ENCODE measurements around the gene MARK1. TPM values are rescaled to one million over a fixed set of nuclear protein-coding genes. Genes with fewer than 3 reads are reported as not detected.

Gene MARK1
- total RNA-seq, 1 experiment from 2014 or later, result 17.8 TPM

GRCh38 chr1:220681220-220681880, 153.4 kb downstream of the MARK1 start:
- H2BK120ac ChIP-seq (ENCODE audit: low read depth, low read length, poor library complexity, severe bottlenecking), result no peak overlapping the region
- H4K91ac ChIP-seq (ENCODE audit: insufficient read length, low read depth, low read length), result no peak overlapping the region
- H3K9ac ChIP-seq (ENCODE audit: extremely low read depth, insufficient read length, low read length), result no peak overlapping the region
- no peaks in the 10 kb centered on the region for H3K4me1 ChIP-seq (ENCODE audit: insufficient read depth, low read length)
- DNase-seq, result no peak
- no peaks in the 10 kb centered on the region; the same call in none of the 2 replicates for H3K27me3 Mint-ChIP-seq (ENCODE audit: low read depth)
- H3K56ac ChIP-seq (ENCODE audit: insufficient read length, low read depth, low read length), result no peak overlapping the region
- H2AK5ac ChIP-seq (ENCODE audit: insufficient read length, low read length), result no peak overlapping the region
- no peak overlapping the region for H2BK20ac ChIP-seq (ENCODE audit: low read depth, low read length, poor library complexity, severe bottlenecking)
- no peaks in the 10 kb centered on the region for H3K9me3 ChIP-seq (ENCODE audit: control insufficient read depth, low read depth, low read length)
- no peak overlapping the region for H3K27ac Mint-ChIP-seq
- no peak overlapping the region for H4K5ac ChIP-seq (ENCODE audit: insufficient read length, low read depth, low read length)
- H3T11ph ChIP-seq (ENCODE audit: low read length), result no peak overlapping the region
- H3K79me2 ChIP-seq (ENCODE audit: insufficient read depth, low read length), result no peaks in the 10 kb centered on the region
- H3K4me3 Mint-ChIP-seq, result no peak overlapping the region
- H2BK5ac ChIP-seq (ENCODE audit: insufficient read length, low read length), result no peak overlapping the region
- TF ChIP-seq CTCF (conservative IDR thresholded peaks at IDR 0.05), result no peak
- WGBS (ENCODE audit: extremely low coverage, insufficient read length, low lambda C conversion rate), result 100% methylated on average over 1 of the region's 10 CpGs
- no peaks in the 10 kb centered on the region for H4K20me1 ChIP-seq (ENCODE audit: control insufficient read depth, insufficient read depth, insufficient read length)
- no peak overlapping the region for H2AFZ ChIP-seq (ENCODE audit: low read length)
- H3K14ac ChIP-seq (ENCODE audit: insufficient read depth, low read length), result no peak overlapping the region
- H3K9me3 Mint-ChIP-seq, result no peaks in the 10 kb centered on the region
- 0 out of 7 replicates have a peak, but pooled peaks cover 0 to 1% (median 0%) of the 10 kb centered on the region in 3 experiments for H3K36me3 Mint-ChIP-seq (ENCODE audit: insufficient read depth in 1 of 3, low read depth in 3 of 3)
- H3K4ac ChIP-seq (ENCODE audit: low read depth, low read length), result no peak overlapping the region
- H3K27ac ChIP-seq (ENCODE audit: insufficient read length, low read depth, low read length), result no peak overlapping the region
- H4K8ac ChIP-seq (replicated peaks; ENCODE audit: insufficient read length, low read depth, low read length), result no peak overlapping the region
- H3K4me2 ChIP-seq (ENCODE audit: insufficient read depth, insufficient read length, low read length), result no peak overlapping the region
- H2BK12ac ChIP-seq (ENCODE audit: insufficient read length, low read depth, low read length), result no peak overlapping the region
- H3K23ac ChIP-seq (ENCODE audit: insufficient read length, low read depth, low read length), result no peak overlapping the region
- H3K23me2 ChIP-seq (ENCODE audit: insufficient read length, low read depth, low read length, poor library complexity, severe bottlenecking), result no peaks in the 10 kb centered on the region
- H2BK15ac ChIP-seq (ENCODE audit: low read depth, low read length), result no peak overlapping the region
- H3K27me3 ChIP-seq (ENCODE audit: insufficient read depth, low read length), result no peaks in the 10 kb centered on the region
- no peak overlapping the region for H3K18ac ChIP-seq (ENCODE audit: insufficient read length, low read depth, low read length)
- no peaks in the 10 kb centered on the region for H3K79me1 ChIP-seq (ENCODE audit: insufficient read depth, low read depth, low read length, poor library complexity, severe bottlenecking)
- H3K4me1 Mint-ChIP-seq, result no peaks in the 10 kb centered on the region
